Astrocyte (in vitro differentiated cells and primary cell): ENCODE data around the gene FMO1. TPM values are rescaled to one million over a fixed set of nuclear protein-coding genes. Genes with fewer than 3 reads are reported as not detected.
A peak's percentile ranks its signal among the peaks of the same experiment; 100 is the strongest.

ENCODE experiments used
- DNase-seq: peaks from one replicate; pipeline ENCODE4 v3.0.0-alpha.2; 2010; ENCODE audit warnings: low read depth
- FAIRE-seq: peaks from 2 replicates; lab custom pipeline; 2011; peaks lifted over from hg19 to GRCh38; lab: Jason Lieb, UNC
- H2AFZ ChIP-seq: 2 replicates; pipeline ENCODE4 v1.6.0; 2012; ENCODE audit warnings: low read depth, low read length, inconsistent platforms
- H3K27ac ChIP-seq: 2 replicates; pipeline ENCODE4 v1.5.1; 2011; ENCODE audit warnings: low read depth, low read length, inconsistent platforms
- H3K27me3 ChIP-seq: 2 replicates; pipeline ENCODE4 v1.6.0; 2011; ENCODE audit warnings: low read length, inconsistent platforms; ENCODE audit not compliant: insufficient read depth
- H3K36me3 ChIP-seq: 2 replicates; pipeline ENCODE4 v1.5.1; 2011; ENCODE audit warnings: low read length, inconsistent platforms; ENCODE audit not compliant: insufficient read depth
- H3K4me1 ChIP-seq: 2 replicates; pipeline ENCODE4 v1.5.1; 2011; ENCODE audit warnings: low read length, inconsistent platforms; ENCODE audit not compliant: insufficient read depth
- H3K4me2 ChIP-seq: 2 replicates; pipeline ENCODE4 v1.6.0; 2012; ENCODE audit warnings: low read length, inconsistent platforms
- H3K4me3 ChIP-seq: 2 replicates; pipeline ENCODE4 v1.5.1; 2011; ENCODE audit warnings: low read depth, mild to moderate bottlenecking, low read length, inconsistent platforms; ENCODE audit not compliant: insufficient read depth
- H3K79me2 ChIP-seq: 2 replicates; pipeline ENCODE4 v1.6.0; 2012; ENCODE audit warnings: mild to moderate bottlenecking, low read length, inconsistent platforms; ENCODE audit not compliant: insufficient read depth
- H3K9ac ChIP-seq: 2 replicates; pipeline ENCODE4 v1.6.0; 2012; ENCODE audit warnings: mild to moderate bottlenecking, low read length, inconsistent platforms
- H3K9me3 ChIP-seq: 2 replicates; pipeline ENCODE4 v1.5.1; 2012; ENCODE audit warnings: low read depth, mild to moderate bottlenecking, low read length, inconsistent platforms; ENCODE audit not compliant: insufficient read depth
- H4K20me1 ChIP-seq: 2 replicates; pipeline ENCODE4 v1.6.0; 2012; ENCODE audit warnings: low read length, inconsistent platforms; ENCODE audit not compliant: insufficient read depth
- H3K27ac Mint-ChIP-seq: one replicate; pipeline ENCODE4 v1.8.0; 2021; ENCODE audit warnings: mild to moderate bottlenecking, mixed read lengths; ENCODE audit not compliant: unreplicated experiment
- H3K27me3 Mint-ChIP-seq: one replicate; pipeline ENCODE4 v1.8.0; 2021; ENCODE audit warnings: low read depth, mixed read lengths; ENCODE audit not compliant: unreplicated experiment
- H3K36me3 Mint-ChIP-seq: one replicate; pipeline ENCODE4 v1.8.0; 2021; ENCODE audit warnings: low read depth, mixed read lengths; ENCODE audit not compliant: unreplicated experiment
- H3K4me1 Mint-ChIP-seq: one replicate; pipeline ENCODE4 v1.8.0; 2021; ENCODE audit warnings: low read depth, mixed read lengths; ENCODE audit not compliant: unreplicated experiment
- H3K4me3 Mint-ChIP-seq: one replicate; pipeline ENCODE4 v1.8.0; 2021; ENCODE audit warnings: mild to moderate bottlenecking, moderate library complexity, mixed read lengths; ENCODE audit not compliant: unreplicated experiment
- H3K9me3 Mint-ChIP-seq: one replicate; pipeline ENCODE4 v1.8.0; 2021; ENCODE audit warnings: mild to moderate bottlenecking, mixed read lengths; ENCODE audit not compliant: unreplicated experiment
- CTCF ChIP-seq: IDR thresholded peaks from 2 replicates; pipeline ENCODE4 v1.5.1; 2011; ENCODE audit warnings: low read depth, mild to moderate bottlenecking, inconsistent platforms, low read length, moderate library complexity; ENCODE audit not compliant: insufficient read depth
- EZH2 ChIP-seq: IDR thresholded peaks from 2 replicates; pipeline ENCODE4 v1.6.1; 2012; ENCODE audit warnings: mild to moderate bottlenecking, low read length, inconsistent platforms; ENCODE audit not compliant: insufficient read depth
- total RNA-seq: library from RNA; stranded (reverse); gene quantifications from 2 replicates; pipeline ENCODE4 v1.2.1, GENCODE V29; 2021

FMO1 gene
- total RNA-seq, 1 donor from 2014 or later, result not detected

DNA sequence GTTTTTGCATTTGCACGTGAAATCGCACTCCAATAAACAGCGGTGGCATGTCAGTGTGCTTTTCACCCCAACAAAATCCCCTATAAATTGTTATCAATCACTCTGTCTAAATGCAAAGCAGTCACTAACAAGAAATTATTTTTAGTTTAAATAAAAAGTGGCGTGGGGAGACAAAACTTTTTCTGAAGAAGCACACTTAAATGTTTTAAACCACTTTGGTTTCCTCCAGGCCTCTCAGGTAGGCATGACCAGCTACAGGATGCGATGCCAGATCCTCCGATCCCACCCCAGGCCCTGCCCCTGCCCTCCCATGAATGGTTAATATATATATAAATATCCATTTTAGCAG is 3.6 kb downstream of the FMO1 start:
- no peak for TF ChIP-seq CTCF
- no peak for TF ChIP-seq EZH2
- Mint-ChIP-seq H3K27ac (no peak overlapping the region), H3K27me3 (no peaks in the 10 kb centered on the region), H3K4me1 (peaks cover 30% of the 10 kb centered on the region), H3K9me3 (no peaks in the 10 kb centered on the region), H3K36me3 (no peaks in the 10 kb centered on the region), H3K4me3 (peak overlapping the region; percentile 86)
- FAIRE-seq (no peak), DNase-seq (no peak)
- H3K27ac ChIP-seq, result no peak overlapping the region
- no peaks in the 10 kb centered on the region for H3K9me3 ChIP-seq
- H3K27me3 ChIP-seq, result peaks cover 2% of the 10 kb centered on the region
- no peaks in the 10 kb centered on the region for H4K20me1 ChIP-seq
- peak overlapping the region; percentile 86 for H3K9ac ChIP-seq
- H3K36me3 ChIP-seq, result no peaks in the 10 kb centered on the region
- peak overlapping the region; percentile 99 for H3K4me2 ChIP-seq
- H3K4me1 ChIP-seq, result peaks cover 12% of the 10 kb centered on the region
- peak overlapping the region; percentile 95 for H2AFZ ChIP-seq
- H3K4me3 ChIP-seq, result peak overlapping the region; percentile 72
- H3K79me2 ChIP-seq, result no peaks in the 10 kb centered on the region

GRCh38 chr1:171252482-171252881 is 4.2 kb downstream of the FMO1 start:
- Mint-ChIP-seq H3K4me1 (peaks cover 27% of the 10 kb centered on the region), H3K27ac (no peak overlapping the region), H3K27me3 (no peaks in the 10 kb centered on the region), H3K36me3 (no peaks in the 10 kb centered on the region), H3K4me3 (no peak overlapping the region), H3K9me3 (no peaks in the 10 kb centered on the region)
- H3K4me1 ChIP-seq, result peaks cover 12% of the 10 kb centered on the region
- no peaks in the 10 kb centered on the region for H3K36me3 ChIP-seq
- no peaks in the 10 kb centered on the region for H3K9me3 ChIP-seq
- no peak overlapping the region for H3K4me2 ChIP-seq
- peaks cover 2% of the 10 kb centered on the region for H3K27me3 ChIP-seq
- FAIRE-seq, result no peak
- H3K9ac ChIP-seq, result no peak overlapping the region
- H3K4me3 ChIP-seq, result no peak overlapping the region
- no peaks in the 10 kb centered on the region for H3K79me2 ChIP-seq
- no peak for TF ChIP-seq EZH2
- TF ChIP-seq CTCF, result no peak
- no peaks in the 10 kb centered on the region for H4K20me1 ChIP-seq
- no peak for DNase-seq
- no peak overlapping the region for H3K27ac ChIP-seq
- H2AFZ ChIP-seq, result no peak overlapping the region

DNA sequence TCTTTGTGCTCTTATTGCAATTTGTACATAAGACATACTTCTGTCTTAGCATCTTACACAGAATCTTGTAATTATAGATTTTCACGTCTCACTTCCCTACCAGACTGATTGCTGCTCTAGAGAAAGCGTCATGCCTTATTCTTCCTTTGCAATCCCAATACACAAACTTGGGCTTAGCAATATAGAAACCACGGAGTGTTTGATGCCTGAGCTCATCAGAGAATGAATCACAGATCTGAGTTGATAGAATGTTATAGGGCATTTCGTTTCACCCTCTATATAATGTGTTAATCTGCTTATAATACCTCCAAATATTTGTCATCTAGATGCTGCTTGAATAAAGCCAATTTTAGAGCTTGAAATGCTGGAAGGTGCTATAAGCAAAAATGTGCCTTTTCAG is 6.6 kb downstream of the FMO1 start:
- FAIRE-seq, result no peak
- Histone ChIP-seq H3K36me3 (no peaks in the 10 kb centered on the region), H3K27me3 (peaks cover 3% of the 10 kb centered on the region), H3K27ac (no peak overlapping the region), H3K4me1 (peaks cover 12% of the 10 kb centered on the region), H2AFZ (no peak overlapping the region), H4K20me1 (no peaks in the 10 kb centered on the region), H3K4me3 (no peak overlapping the region), H3K79me2 (no peaks in the 10 kb centered on the region), H3K4me2 (peak overlapping the region; percentile 37), H3K9me3 (no peaks in the 10 kb centered on the region), H3K9ac (no peak overlapping the region)
- DNase-seq, result peak; percentile 36
- Mint-ChIP-seq H3K36me3 (no peaks in the 10 kb centered on the region), H3K9me3 (no peaks in the 10 kb centered on the region), H3K4me1 (peaks cover 9% of the 10 kb centered on the region), H3K4me3 (no peak overlapping the region), H3K27ac (no peak overlapping the region), H3K27me3 (no peaks in the 10 kb centered on the region)
- TF ChIP-seq EZH2, result no peak
- no peak for TF ChIP-seq CTCF
